NCI-H2107 treated with DMSO at 0.1 percent for 48 hours (cell line): Measurements from ENCODE around the gene IKBIP.
"Not testable (repeated sequence)": the region's sequence is repeated elsewhere in the genome, so short reads cannot be mapped to it uniquely, and the experiment has no call there.

ENCODE experiments used
- DNase-seq: peaks from one replicate; lab custom pipeline; 2025; ENCODE audit not compliant: unreplicated experiment; lab: John Stamatoyannopoulos, UW

The IKBIP gene, protein sequence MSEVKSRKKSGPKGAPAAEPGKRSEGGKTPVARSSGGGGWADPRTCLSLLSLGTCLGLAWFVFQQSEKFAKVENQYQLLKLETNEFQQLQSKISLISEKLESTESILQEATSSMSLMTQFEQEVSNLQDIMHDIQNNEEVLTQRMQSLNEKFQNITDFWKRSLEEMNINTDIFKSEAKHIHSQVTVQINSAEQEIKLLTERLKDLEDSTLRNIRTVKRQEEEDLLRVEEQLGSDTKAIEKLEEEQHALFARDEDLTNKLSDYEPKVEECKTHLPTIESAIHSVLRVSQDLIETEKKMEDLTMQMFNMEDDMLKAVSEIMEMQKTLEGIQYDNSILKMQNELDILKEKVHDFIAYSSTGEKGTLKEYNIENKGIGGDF

DNA sequence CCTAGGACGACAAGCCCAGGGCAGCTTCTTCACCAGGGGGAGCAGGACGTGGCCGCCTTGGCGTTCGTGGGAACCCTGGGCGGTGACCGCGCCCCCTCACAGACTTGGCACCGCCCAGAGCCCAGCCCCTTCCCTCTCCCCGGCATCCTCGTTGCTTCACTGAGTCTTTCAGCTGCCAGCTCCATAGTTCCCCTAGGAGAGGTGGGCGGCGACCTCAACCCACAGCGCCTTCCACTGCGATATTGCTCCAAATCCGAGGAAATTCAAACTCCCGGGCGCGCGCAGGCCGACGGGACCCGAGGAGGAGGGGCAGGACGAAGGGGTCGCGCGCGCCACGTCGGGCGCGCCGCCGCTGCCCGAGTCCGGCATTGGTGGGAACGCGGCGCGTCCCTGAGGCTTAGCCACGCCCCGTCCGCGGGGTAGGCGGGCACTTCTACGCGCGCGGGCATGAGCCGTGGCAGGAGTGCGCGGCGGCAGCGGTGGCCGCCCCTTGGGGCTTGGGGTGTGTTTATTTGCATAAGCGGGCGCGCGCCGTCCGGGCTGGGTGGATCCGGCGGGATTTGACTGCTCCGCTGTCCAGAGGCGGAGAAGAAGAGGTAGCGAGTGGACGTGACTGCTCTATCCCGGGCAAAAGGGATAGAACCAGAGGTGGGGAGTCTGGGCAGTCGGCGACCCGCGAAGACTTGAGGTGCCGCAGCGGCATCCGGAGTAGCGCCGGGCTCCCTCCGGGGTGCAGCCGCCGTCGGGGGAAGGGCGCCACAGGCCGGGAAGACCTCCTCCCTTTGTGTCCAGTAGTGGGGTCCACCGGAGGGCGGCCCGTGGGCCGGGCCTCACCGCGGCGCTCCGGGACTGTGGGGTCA lies at the start of gene IKBIP, which contains the start of gene APAF1:
TSS of gene IKBIP (minus strand) at position 77 of the 860 bp plus-strand sequence. CDS start 87 bp downstream, outside the sequence.
TSS of gene APAF1 (plus strand) at position 579 of the 860 bp plus-strand sequence. CDS start 3,070 bp downstream, outside the sequence.
- peak; percentile 87 for DNase-seq

DNA sequence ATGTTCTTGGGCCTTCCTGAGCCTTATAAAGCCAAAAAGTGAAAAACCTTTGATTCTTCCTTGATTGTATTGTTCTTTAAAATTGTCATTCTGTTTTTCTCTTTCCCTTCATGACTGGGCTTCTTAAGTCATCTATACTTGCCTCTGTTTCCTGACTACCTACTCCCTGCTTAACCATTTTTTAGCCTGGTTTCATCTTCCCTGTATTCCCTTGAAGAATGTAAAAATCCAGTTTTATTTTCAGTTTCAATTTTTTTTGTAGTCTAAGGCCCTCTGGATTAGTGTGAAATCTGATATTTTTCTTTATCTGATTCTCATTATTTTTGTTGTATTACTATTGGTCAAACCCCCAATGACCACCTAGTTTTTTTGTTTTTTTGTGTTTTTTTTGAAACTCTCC lies 46.8 kb upstream of the IKBIP start:
- no peak for DNase-seq

DNA sequence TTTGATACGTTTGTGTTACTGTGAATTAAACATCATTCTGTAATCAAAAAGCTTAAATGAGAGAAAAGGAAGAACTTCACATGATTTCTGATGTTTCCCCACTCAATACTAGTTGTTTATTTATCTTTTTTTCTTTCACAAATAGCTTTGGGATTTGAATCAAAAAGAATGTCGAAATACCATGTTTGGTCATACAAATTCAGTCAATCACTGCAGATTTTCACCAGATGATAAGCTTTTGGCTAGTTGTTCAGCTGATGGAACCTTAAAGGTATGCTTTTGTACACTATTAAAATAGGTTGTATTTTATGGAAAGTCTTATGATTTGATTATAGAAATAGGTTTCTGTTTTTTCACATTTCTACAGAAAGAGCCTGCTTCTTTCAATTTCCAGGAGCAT lies 42.0 kb upstream of the IKBIP start:
- DNase-seq = no peak

DNA sequence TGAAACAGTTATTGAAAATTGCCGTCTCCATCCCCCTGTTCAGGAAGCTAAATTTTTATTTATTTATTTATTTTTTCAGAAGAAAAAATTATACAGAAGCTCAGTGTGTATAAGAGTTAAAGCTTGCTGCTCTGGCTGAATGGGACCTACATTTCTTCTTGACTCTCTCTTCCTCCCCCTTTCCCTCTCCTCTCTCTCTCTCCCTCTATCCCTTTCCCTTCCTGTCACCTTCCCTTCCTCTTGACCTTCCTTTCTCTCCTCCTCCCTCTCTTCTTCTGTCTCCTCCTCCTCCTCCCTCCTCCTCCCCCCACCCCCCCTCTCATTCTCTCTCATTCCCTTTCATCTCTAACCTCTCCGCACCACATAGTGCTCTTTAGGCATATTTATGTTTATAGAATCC lies 39.6 kb upstream of the IKBIP start:
- DNase-seq = no peak

DNA sequence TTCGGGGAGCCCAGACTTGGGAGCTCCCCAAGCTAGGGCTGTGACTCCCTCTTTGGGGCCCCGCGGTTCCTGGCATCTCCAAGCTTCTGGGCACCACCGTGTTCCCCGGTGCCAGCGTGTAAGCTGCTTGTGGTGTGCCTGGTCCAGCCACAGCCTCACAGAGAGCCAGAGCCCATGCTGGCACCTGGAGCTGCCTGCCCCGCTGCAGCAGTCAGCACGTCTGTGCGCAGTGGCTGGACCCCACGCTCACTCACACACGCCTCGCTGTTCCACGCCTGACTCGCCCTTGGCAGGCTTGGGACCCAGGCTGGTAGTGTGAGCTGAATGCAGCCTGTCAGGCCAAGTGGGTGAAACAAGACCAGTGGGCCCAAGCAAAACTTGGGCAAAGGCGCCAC lies 35.0 kb upstream of the IKBIP start:
- DNase-seq = no peak

DNA sequence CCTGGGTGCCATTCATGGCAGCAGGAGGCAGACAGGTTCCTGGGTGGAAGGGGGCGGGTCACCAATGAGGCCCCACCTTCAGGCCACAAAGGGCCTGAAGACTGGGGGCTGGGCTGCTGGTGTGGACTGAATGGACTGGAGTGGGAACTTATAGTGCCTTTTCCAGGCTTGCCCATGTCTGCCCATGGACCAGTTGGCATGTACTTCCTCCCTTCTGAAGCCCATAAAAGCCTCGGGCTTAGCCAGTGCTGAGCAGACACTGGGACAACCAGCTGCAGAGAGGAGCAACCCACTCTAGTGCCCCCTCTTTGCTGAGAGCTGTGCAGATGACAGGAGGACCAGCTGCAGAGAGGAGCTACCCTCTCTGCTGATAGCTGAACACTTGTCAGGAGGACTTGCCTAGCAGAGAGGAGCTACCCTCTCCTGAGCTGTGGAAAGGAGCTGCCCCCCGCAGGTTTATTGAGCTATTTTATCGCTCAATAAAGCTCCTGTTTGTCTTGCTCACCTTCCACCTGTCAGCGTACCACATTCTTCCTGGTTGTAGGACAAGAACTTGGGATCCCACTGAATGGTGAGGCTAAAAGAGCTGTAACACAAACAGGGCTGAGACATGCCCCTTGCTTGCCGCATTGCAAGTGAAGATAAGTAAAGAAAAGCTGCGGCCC lies 34.5 kb upstream of the IKBIP start:
- DNase-seq = no peak

DNA sequence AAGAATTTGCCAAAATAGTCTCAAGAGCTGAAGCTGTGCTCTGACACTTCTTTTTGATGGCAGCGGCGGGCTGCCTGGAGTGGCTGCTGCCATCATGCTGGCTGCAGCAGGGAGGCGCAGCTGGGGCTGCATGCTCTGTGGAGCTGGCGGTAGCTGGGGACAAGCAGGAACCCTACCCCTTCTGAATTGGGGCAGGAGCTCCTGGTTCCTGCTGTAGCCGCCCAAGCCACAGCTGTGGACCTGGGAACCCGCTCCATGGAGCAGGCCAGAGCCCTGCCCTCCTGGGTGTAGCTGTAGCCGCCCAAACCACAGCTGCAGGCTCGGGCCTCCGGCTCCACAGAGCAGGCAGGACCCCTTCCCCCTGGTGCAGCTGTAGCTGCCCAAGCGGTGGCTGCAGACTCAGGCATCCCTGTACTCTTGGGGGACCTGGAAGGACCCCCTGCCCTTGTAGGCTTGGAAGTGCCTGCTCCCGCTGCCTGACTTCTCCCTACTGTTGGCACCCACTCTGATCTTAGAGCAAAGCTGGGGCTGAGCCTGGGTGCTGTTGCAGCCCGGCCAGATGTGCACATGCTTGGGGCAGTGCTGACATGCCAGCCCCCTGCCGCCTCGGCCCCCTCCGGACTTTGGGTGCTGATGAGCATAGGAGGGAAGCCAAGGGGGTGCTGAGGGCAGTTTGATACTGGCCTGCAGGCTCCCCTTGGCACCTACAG lies 33.8 kb upstream of the IKBIP start:
- no peak for DNase-seq

DNA sequence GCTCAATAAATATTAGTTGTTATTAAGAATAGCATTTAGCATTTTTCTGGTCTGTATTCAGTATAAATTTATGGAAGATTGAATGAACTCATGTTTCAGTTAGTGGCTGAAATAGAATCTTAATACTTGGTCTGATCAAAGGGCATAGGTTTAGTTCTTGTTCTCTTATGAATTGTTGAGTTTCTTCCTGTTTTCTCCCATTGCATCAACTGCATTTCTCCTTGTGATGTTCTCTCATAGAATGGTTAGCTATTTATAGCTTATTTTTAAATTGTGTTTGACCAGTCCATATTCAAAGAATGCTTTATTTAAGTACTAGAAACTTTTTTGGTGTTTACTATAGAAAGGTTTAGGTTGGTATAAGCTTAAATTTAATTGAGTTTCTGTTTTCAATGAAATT lies 30.3 kb upstream of the IKBIP start:
- DNase-seq = no peak

DNA sequence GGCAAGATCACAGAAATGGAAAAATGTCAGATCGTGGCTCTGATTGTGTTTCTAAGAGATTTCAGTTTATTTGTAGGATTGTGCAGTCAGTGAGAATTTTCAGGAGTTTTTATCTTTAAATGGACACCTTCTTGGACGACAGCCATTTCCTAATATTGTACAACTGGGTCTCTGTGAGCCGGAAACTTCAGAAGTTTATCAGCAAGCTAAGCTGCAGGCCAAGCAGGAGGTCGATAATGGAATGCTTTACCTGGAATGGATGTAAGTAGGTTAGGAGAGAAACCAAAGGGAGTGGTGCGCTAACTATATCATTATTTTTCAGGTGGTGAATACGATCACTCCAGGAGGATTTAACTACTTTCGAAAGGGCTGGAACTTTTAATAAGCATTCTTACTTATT lies 26.9 kb upstream of the IKBIP start:
- no peak for DNase-seq

DNA sequence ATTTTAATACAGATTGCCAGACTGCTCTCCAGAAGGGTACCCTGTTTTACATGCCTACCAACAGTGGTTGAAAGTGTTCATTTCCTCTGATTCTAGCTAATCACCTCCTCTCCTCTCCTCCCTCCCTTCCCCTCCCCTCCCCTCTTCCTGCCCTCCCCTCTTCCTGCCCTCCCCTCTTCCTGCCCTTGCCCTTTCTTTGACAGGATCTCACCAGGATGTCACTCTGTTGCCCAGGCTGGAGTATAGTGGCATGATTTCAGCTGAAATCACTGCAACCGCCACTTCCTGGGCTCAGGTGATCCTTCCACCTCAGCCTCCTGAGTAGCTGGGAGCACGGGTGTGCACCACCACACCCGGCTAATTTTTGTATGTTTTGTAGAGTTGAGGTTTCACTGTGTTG lies 25.2 kb upstream of the IKBIP start:
- DNase-seq = no peak

DNA sequence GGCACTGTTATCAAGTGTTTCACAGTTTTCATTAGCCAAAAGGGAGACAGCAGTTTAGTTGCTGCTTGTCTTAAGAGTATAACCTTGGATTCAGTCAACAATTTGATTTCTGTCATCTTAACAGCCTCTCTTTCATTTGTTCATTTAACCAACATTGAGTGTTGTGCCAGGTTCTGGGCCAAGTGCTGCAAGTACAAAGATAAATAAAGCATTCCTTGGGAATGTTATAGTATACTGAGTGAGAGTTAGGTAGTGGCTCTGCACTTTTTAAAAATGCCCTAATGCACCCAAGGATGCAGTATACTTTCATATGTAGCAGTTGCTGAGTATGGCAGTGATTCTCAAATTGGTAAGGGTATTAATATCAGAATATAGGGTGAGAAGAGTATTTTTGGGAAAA lies 15.9 kb upstream of the IKBIP start:
- no peak for DNase-seq

DNA sequence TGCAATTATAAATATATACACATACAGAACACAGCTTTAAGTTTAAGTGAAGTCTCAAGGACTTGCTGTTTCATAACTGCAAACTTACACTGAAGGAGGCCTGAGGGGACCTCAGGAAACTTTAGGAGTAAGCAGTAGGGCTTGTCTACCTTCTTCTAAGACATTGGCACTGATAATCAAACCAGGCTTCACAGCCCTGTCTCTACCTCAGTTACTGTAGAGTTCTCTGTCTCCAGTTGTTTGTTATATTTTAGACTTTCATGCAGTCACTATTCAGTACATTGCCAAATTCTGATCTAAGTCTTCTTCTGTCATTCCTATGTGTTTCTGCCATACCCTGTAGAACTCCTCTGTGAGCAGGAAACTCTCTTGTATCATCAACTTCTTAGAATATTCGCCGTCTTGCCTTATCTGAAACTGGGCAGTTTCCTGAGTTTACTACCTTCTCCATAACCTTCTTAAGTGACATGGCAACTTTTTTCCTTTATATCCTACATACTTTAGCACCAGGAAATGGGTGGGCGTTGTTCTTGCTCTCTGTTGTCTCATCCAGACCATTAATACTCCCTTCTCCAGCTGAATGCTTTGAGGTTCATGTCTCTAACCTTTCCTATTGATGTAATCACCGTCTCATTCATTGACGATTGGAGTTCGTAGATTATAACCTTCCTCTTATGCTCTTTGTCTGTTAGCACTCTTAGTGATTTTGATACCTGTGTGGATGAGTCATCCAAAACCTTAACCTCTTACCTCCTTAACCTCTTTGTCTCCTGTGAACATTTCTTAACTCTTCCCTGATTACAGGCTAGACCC lies 11.9 kb upstream of the IKBIP start:
- DNase-seq = no peak

DNA sequence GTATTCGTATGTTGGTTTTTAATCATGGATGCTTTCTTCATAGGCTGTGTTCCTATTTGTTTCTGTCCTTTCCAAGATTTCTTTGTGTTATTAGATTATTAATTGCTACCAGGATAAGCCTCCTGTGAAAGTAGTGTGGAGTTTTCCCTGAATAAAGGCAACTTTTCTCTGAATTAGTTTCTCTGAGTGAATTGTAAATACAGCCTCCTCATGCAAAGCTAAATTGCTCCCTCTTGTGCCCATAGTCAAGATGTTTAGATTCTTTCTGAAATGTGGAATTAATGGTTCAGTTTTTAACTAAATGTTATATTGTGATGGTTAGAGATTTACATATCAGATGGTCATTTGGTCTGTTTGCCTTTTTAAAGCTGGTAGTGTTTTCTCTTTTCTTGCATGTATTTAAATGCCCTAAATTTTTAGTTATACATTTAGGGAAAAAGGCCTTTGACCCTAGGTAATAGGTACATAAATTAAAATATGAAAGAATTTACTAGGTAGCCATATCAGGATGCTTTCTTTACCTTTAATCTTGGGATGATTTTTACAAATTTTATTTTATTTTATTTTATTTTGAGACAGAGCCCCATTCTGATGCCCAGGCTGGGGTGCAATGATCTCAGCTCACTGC lies 9.4 kb upstream of the IKBIP start:
- DNase-seq = peak; percentile 49

DNA sequence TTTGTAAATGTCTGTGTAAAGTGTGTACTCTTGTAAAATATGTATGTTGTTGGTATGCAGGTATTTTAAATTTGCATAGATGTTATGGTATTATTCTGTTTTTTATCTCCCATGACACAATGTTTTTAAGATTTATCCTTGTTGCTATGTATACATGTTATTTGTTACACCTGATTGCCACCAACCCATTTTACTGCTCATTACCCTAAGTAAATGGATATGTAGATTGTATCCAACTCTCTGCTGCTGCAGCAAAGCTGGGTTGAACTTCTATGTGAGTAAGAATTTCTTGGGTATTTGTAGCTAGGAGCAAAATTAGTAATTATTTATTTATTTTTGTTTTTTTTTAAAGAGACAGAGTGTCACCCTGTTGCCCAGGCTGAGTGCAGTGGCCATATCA lies 6.7 kb upstream of the IKBIP start:
- no peak for DNase-seq

DNA sequence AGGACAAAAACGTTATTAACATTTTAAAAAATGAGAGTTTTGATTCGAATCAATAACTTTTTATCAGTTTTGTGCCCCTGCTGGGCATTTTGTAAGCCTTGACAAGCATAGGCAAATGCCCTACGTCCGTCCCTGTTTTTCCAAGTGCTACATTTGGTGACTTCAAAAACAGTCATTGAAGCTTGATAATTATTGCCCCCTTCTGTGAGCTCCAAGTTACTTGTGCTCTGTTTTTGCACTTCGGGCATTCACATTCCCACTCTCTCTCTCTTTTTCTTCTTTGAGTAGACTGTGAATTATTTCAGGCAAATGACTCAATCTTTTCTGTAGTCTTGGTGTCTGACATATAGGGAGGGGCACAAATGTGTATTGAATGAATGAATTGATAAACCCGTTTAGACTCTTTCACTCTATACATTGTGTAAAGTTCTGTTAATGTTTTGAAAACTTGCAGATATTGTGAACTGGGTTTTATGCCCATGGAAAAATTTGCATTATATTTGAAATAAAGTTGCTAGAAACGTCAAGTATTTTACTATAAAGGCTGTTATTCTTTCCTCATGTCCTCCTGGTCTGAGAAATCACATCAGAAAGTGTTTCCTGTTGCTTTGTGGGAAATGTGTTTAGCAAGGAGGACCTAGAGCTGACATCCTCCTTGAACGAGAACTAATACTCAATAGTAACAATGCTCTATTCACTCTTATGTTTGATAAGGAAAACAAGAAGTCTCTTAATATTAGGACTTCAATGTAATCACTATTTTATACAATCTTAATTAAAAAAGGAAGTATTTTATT lies 1.9 kb upstream of the IKBIP start:
- no peak for DNase-seq

DNA sequence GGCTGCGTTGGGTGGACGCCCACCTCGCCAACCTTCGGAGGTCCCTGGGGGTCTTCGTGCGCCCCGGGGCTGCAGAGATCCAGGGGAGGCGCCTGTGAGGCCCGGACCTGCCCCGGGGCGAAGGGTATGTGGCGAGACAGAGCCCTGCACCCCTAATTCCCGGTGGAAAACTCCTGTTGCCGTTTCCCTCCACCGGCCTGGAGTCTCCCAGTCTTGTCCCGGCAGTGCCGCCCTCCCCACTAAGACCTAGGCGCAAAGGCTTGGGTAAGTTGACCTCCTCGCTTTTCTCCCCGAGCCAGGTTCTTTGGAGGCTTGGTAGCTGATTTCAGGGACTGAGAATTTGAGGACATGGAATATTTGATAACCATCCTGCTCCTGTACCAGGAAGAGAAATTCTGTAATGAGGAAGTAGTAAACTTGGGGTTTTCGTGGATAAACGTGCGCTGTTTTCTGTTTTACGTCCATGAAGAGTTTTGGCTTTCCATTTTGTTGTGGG lies 1.0 kb upstream of the IKBIP start:
- DNase-seq = no peak

DNA sequence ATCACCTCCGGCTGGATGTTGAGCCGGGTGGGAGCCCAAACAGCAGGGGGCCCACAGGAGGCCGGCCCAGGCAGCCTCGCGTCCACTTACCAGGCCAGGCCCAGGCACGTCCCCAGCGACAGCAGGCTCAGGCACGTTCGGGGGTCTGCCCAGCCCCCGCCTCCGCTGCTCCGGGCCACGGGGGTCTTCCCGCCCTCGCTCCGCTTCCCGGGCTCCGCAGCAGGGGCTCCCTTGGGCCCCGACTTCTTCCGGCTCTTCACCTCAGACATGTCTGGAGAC lies 216 bp downstream of the IKBIP start:
- DNase-seq = no peak

DNA sequence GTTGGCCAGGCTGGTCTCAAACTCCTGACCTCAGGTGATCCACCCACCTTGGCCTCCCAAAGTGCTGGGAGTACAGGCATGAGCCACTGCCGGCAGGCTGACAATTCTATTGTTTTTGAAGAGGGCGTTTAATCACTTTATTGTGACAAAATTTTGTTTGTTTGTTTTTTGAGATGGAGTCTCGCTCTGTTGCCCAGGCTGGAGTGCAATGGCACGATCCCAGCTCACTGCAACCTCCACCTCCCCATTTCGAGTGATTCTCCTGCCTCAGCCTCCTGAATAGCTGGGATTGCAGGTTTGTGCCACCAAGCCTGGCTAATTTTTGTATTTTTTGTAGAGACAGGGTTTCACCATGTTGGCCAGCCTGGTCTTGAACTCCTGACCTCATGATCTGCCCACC lies 1.8 kb downstream of the IKBIP start:
- not testable (repeated sequence) for DNase-seq

DNA sequence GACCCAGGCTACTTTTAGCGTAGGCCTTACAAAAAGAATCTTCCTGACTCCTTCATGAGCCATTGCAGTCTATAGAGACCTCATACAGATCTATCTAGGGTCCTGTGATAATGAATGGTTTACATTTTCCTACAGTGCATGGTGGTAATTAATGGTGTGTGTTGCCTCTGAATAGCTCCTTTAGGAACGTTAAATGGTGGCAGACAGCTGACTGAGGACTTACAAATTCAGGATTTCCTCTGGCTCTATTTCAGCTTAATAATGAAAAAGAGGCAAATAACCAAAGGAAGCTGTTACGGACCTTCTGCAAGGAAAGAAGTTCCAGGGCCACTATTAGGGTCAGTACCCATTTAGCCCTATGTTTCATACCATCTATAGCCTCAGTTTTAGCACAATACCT lies 5.1 kb downstream of the IKBIP start:
- no peak for DNase-seq
